ENCODE results near the gene CDK11A.
A peak's percentile ranks its signal among the peaks of the same experiment; 100 is the strongest.
"Not testable (repeated sequence)": the region's sequence is repeated elsewhere in the genome, so short reads cannot be mapped to it uniquely, and the experiment has no call there.

The CDK11A gene

DNA sequence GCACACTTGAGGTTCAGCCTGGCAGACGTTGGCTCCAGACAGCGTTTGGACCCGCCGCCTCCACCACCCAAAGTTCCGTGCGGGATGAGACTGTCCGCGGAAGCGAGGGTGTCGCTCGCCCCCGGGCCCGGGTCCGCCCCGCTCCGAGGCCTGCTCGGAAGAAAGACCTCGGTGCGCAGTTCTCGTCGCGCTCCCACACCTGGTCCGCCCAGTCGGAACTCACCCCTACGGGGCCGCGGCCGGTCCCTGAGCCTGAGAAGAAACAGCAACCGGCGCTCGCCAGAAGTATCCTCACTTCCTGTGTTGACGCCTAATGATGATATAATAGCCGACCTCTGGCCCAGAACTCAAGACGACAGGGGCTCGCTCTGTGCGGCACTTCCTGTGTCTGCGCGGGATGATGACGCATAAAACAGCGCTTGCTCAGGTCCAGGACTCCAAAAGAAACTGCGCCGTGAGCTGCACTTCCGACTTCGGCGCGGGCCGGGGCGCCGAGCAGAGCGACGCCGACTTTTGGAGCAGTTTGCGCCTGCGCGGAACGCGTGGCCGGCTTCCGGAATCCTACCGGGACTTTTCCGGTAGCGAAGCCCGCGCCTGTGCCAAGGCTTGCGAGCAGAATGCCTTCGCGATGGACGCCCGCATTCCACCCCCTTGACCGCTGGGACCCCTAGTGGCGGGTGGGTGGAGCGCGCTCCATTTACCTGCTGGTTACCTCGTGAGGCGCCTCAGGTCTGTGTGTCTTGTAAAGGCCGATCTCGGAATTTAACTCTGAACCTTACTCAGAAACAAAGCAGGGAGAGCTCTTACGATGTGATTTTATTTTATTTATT lies at the start of gene CDK11A:
Gene CDK11A (minus strand): TSS at position 323 of the 830 bp plus-strand sequence. CDS start 1,539 bp downstream, outside the sequence.
- CTCF ChIA-PET = not testable (repeated sequence)
- DNase-seq (ENCODE audit: extremely low spot score) = peak; percentile 97
- POLR2A ChIA-PET = interaction anchor here (0.6 kb wide), 2 partner anchors 153 to 185 kb away, joined by 5 to 7 read pairs; no protein-coding TSS in a partner anchor

DNA sequence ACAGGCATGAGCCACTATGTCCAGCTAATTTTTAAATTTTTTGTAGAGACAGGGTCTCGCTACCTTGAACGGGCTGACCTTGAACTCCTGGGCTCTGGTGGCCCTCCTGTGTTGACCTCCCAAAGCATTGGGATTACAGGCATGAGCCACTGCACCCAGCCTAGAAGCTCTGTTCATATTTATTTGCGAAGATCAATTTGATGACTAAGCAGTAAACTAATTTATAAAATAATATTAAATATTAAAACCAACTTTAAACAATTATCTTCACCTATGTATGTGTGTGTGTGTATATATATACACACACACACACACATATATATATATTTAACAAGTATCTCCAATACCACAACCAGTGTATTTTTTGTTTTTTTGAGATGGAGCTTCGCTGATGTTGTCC lies 49.7 kb upstream of the CDK11A start:
- no peak for DNase-seq (ENCODE audit: extremely low spot score)
- CTCF ChIA-PET = interaction anchor here (2.2 kb wide), 1 partner anchor 132 kb away, joined by 5 read pairs; no protein-coding TSS in a partner anchor
- TF ChIP-seq, protein P1, sequence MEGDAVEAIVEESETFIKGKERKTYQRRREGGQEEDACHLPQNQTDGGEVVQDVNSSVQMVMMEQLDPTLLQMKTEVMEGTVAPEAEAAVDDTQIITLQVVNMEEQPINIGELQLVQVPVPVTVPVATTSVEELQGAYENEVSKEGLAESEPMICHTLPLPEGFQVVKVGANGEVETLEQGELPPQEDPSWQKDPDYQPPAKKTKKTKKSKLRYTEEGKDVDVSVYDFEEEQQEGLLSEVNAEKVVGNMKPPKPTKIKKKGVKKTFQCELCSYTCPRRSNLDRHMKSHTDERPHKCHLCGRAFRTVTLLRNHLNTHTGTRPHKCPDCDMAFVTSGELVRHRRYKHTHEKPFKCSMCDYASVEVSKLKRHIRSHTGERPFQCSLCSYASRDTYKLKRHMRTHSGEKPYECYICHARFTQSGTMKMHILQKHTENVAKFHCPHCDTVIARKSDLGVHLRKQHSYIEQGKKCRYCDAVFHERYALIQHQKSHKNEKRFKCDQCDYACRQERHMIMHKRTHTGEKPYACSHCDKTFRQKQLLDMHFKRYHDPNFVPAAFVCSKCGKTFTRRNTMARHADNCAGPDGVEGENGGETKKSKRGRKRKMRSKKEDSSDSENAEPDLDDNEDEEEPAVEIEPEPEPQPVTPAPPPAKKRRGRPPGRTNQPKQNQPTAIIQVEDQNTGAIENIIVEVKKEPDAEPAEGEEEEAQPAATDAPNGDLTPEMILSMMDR (IDR thresholded peaks at IDR 0.05; ENCODE audit: control extremely low read depth, extremely low read depth, low read depth, missing control alignments) = no peak
- POLR2A ChIA-PET = no interaction called here

- TF ChIP-seq, protein P1 (IDR thresholded peaks at IDR 0.05; ENCODE audit: control extremely low read depth, extremely low read depth, low read depth, missing control alignments) = no peak
- no peak for DNase-seq (ENCODE audit: extremely low spot score)
- POLR2A ChIA-PET = no interaction called here
- CTCF ChIA-PET = no interaction called here
These were observed 46.9 kb upstream of the CDK11A start for GRCh38 chr1:1771096-1771495.

- TF ChIP-seq, protein P1 (IDR thresholded peaks at IDR 0.05; ENCODE audit: control extremely low read depth, extremely low read depth, low read depth, missing control alignments) = no peak
- ChIA-PET CTCF (interaction anchor here (1.6 kb wide), 1 partner anchor 136 kb away, joined by 5 read pairs; no protein-coding TSS in a partner anchor), POLR2A (no interaction called here)
- DNase-seq (ENCODE audit: extremely low spot score) = no peak
These were observed 45.9 kb upstream of the CDK11A start for GRCh38 chr1:1770102-1770501.

GRCh38 chr1:1768249-1768992 lies 44.3 kb upstream of the CDK11A start:
- TF ChIP-seq, protein P1 (IDR thresholded peaks at IDR 0.05; ENCODE audit: control extremely low read depth, extremely low read depth, low read depth, missing control alignments) = no peak
- POLR2A ChIA-PET = no interaction called here
- CTCF ChIA-PET = interaction anchor here (0.9 to 1.6 kb wide), 2 partner anchors 12 to 137 kb away, joined by 4 to 5 read pairs; no protein-coding TSS in a partner anchor
- no peak for DNase-seq (ENCODE audit: extremely low spot score)

GRCh38 chr1:1764876-1765470 lies 40.8 kb upstream of the CDK11A start:
- POLR2A ChIA-PET = no interaction called here
- CTCF ChIA-PET = no interaction called here

More at GRCh38 chr1:1764876-1765470, 40.8 kb upstream of the CDK11A start:
- TF ChIP-seq, protein P1 (IDR thresholded peaks at IDR 0.05; ENCODE audit: control extremely low read depth, extremely low read depth, low read depth, missing control alignments) = no peak
- no peak for DNase-seq (ENCODE audit: extremely low spot score)
